ENCODE results near the gene DOCK3.

The DOCK3 gene

GRCh38 chr3:51400166-51400565 lies 725.4 kb downstream of the DOCK3 start:
- Histone ChIP-seq H4K20me1 (ENCODE audit: insufficient read depth, low read length) (peaks cover 23% of the 10 kb centered on the region), H3K9ac (ENCODE audit: low read length) (no peak overlapping the region), H3K36me3 (replicated peaks; ENCODE audit: low read depth, low read length) (peaks cover 56% of the 10 kb centered on the region)

GRCh38 chr3:51401735-51402134 lies 727.0 kb downstream of the DOCK3 start:
- no peak overlapping the region for H3K9ac ChIP-seq (ENCODE audit: low read length)
- H3K27ac ChIP-seq (ENCODE audit: low read length), result no peak overlapping the region
- no peak for TF ChIP-seq CTCF (IDR thresholded peaks at IDR 0.05; ENCODE audit: low read depth, low read length)
- TF ChIP-seq EZH2phosphoT487 (IDR thresholded peaks at IDR 0.05; ENCODE audit: low read depth), result no peak
- H3K36me3 ChIP-seq (replicated peaks; ENCODE audit: low read depth, low read length), result peaks cover 43% of the 10 kb centered on the region
- no peaks in the 10 kb centered on the region for H3K4me1 ChIP-seq (ENCODE audit: low read length)
- H3K9me3 ChIP-seq (ENCODE audit: insufficient read depth, low read length), result no peaks in the 10 kb centered on the region
- no peak overlapping the region for H3K4me3 ChIP-seq (ENCODE audit: low read length)
- H3K27me3 ChIP-seq (ENCODE audit: low read depth, low read length), result no peaks in the 10 kb centered on the region
- H3K4me2 ChIP-seq (ENCODE audit: low read length), result no peak overlapping the region
- no peak overlapping the region for H2AFZ ChIP-seq (ENCODE audit: low read depth, low read length)
- peaks cover 7% of the 10 kb centered on the region; the same call in 1 of the 2 replicates for H4K20me1 ChIP-seq (ENCODE audit: insufficient read depth, low read length)
- H3K79me2 ChIP-seq (ENCODE audit: low read length), result peaks cover 20% of the 10 kb centered on the region

More at GRCh38 chr3:51400166-51400565, 725.4 kb downstream of the DOCK3 start:
- H2AFZ ChIP-seq (ENCODE audit: low read depth, low read length), result no peak overlapping the region
- no peaks in the 10 kb centered on the region for H3K4me1 ChIP-seq (ENCODE audit: low read length)
- no peaks in the 10 kb centered on the region for H3K9me3 ChIP-seq (ENCODE audit: insufficient read depth, low read length)
- no peak overlapping the region for H3K4me3 ChIP-seq (ENCODE audit: low read length)
- TF ChIP-seq EZH2phosphoT487 (IDR thresholded peaks at IDR 0.05; ENCODE audit: low read depth), result no peak
- TF ChIP-seq CTCF (IDR thresholded peaks at IDR 0.05; ENCODE audit: low read depth, low read length), result no peak
- no peak overlapping the region for H3K27ac ChIP-seq (ENCODE audit: low read length)
- peaks cover 32% of the 10 kb centered on the region for H3K79me2 ChIP-seq (ENCODE audit: low read length)
- H3K27me3 ChIP-seq (ENCODE audit: low read depth, low read length), result no peaks in the 10 kb centered on the region
- H3K4me2 ChIP-seq (ENCODE audit: low read length), result no peak overlapping the region

GRCh38 chr3:51403675-51404074 lies 728.9 kb downstream of the DOCK3 start:
- no peak for TF ChIP-seq EZH2phosphoT487 (IDR thresholded peaks at IDR 0.05; ENCODE audit: low read depth)
- no peak for TF ChIP-seq CTCF (IDR thresholded peaks at IDR 0.05; ENCODE audit: low read depth, low read length)
- Histone ChIP-seq H3K4me2 (ENCODE audit: low read length) (no peak overlapping the region), H3K9me3 (ENCODE audit: insufficient read depth, low read length) (no peaks in the 10 kb centered on the region), H3K27ac (ENCODE audit: low read length) (no peak overlapping the region), H4K20me1 (ENCODE audit: insufficient read depth, low read length) (peaks cover under 1% of the 10 kb centered on the region; the same call in 1 of the 2 replicates), H3K4me3 (ENCODE audit: low read length) (no peak overlapping the region), H3K27me3 (ENCODE audit: low read depth, low read length) (no peaks in the 10 kb centered on the region), H3K9ac (ENCODE audit: low read length) (no peak overlapping the region), H3K79me2 (ENCODE audit: low read length) (peaks cover 20% of the 10 kb centered on the region), H3K4me1 (ENCODE audit: low read length) (peaks cover 8% of the 10 kb centered on the region), H2AFZ (ENCODE audit: low read depth, low read length) (no peak overlapping the region), H3K36me3 (replicated peaks; ENCODE audit: low read depth, low read length) (peaks cover 41% of the 10 kb centered on the region)

- H3K27ac ChIP-seq (ENCODE audit: low read length), result peak overlapping the region; percentile 16; the same call in 1 of the 2 replicates
- H3K9ac ChIP-seq (ENCODE audit: low read length), result no peak overlapping the region
- no peaks in the 10 kb centered on the region for H3K27me3 ChIP-seq (ENCODE audit: low read depth, low read length)
- H3K4me3 ChIP-seq (ENCODE audit: low read length), result no peak overlapping the region
- TF ChIP-seq EZH2phosphoT487 (IDR thresholded peaks at IDR 0.05; ENCODE audit: low read depth), result no peak
- H2AFZ ChIP-seq (ENCODE audit: low read depth, low read length), result no peak overlapping the region
- peaks cover 17% of the 10 kb centered on the region for H3K4me1 ChIP-seq (ENCODE audit: low read length)
- H3K4me2 ChIP-seq (ENCODE audit: low read length), result peak overlapping the region; percentile 24
- H3K36me3 ChIP-seq (replicated peaks; ENCODE audit: low read depth, low read length), result peaks cover 56% of the 10 kb centered on the region
- peaks cover 8% of the 10 kb centered on the region; the same call in 1 of the 2 replicates for H4K20me1 ChIP-seq (ENCODE audit: insufficient read depth, low read length)
- peaks cover 36% of the 10 kb centered on the region for H3K79me2 ChIP-seq (ENCODE audit: low read length)
- H3K9me3 ChIP-seq (ENCODE audit: insufficient read depth, low read length), result no peaks in the 10 kb centered on the region
Measured at GRCh38 chr3:51408021-51408420, 733.3 kb downstream of the DOCK3 start.
